NK-92 (cell line): ENCODE measurements around the gene DBNL.
A peak's percentile ranks its signal among the peaks of the same experiment; 100 is the strongest.

Experiments used
- DNase-seq: peaks from one replicate; lab custom pipeline; 2025; ENCODE audit not compliant: unreplicated experiment; lab: John Stamatoyannopoulos, UW

DBNL gene

DNA sequence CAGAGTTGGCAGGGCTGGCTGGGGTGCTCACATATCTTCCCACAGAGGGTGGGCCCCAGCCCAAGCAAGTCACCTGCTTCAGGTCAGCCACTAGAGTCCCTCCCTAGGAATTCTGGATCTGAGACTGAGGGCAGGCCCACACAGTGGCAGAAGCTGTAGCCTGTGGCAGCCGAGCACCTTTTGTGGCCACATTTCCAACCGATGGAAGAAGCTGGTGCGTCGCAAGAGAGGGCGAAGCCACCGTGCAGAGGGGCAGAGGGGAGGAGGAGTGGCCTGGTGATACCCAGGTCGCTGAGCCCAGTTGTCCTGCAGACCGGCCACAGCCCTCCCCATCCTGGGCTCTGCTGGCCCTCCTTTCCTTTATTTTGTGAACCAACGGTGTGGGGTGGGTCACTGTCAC is 32.6 kb downstream of the DBNL start:
- no peak for DNase-seq

GRCh38 chr7:44077681-44078091 is 33.2 kb downstream of the DBNL start:
- no peak for DNase-seq

- no peak for DNase-seq
These were observed 34.0 kb downstream of the DBNL start for GRCh38 chr7:44078521-44078920.

DNA sequence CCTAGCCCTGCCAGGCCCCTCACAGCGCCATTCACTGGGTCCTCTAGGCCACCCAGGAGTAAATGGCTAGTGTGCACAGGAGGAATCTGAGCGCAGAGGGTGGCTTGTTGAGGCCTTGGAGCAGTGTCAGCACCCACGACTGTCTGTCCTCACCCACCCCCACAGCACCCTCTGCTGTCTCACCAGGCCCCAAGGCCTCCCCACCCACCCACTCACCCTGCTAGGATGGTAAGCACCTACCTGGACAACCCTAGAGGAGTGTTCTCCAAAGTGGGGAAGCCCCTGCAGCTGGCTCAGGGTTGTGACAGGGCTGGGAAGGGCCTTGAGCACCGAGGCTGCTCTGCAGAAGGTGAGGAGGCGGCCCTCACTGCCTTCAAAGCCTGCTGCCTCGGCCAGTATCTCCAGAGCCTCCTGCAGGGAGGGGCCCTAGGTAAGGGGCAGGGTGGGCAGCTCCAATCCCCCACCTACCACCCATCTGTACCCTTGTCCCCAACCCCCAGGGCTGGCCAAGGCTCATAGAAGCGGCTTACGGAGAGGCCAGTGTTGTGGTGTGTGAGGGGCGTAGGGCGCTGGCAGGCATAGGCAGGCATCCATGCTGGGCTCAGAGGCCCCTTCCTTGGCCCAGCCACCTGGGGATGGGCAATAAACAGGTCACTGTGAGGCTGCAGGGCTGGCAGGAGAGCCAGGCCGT is 35.0 kb downstream of the DBNL start:
- no peak for DNase-seq

DNA sequence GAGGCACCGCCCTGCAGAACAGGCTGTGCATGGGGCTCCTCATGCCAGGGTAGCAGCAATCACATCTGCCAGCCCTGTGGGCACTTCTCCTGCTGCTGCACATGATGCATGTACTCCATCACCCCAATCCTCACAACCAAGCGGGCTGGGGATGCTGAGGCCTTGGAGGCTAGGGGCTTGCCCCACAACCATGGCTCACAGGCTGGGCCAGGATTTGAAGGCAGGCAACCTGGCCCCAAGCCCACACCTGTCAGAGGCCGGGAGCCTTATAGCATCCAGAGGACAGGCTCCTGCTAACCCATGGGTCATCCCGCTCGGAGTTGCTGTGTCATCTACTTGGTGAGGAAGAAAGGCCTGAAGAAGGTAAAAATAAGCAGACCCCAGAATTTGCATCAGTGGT is 35.6 kb downstream of the DBNL start:
- no peak for DNase-seq

DNA sequence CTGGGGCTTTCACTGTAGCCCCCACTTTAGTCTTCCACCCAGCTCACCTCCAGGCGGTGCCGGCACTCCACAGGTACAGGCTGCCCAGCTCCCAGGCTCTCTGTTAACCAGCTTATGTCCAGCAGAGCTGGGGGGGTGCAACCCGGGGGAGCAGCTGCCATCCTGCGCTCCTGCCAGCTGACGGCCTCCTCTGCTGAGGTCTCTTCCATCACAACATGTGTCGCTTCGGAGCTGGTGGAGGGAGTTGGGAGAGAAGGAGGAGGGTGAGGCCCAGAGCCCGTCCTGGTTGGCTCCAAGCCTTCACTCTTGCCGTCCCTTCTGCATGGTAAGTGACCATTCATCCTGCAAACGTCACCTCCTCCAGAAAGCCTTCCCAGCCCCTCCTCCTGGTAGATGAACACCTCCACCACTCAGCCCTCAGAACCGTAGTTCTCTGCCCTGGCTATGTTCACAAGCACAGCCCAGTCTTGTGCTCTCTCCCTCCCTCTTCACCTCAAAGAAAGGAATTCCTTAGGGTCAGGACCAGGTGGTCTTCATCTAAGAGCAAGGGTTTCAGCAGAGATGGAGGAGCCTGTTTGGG is 36.3 kb downstream of the DBNL start:
- DNase-seq: no peak

DNA sequence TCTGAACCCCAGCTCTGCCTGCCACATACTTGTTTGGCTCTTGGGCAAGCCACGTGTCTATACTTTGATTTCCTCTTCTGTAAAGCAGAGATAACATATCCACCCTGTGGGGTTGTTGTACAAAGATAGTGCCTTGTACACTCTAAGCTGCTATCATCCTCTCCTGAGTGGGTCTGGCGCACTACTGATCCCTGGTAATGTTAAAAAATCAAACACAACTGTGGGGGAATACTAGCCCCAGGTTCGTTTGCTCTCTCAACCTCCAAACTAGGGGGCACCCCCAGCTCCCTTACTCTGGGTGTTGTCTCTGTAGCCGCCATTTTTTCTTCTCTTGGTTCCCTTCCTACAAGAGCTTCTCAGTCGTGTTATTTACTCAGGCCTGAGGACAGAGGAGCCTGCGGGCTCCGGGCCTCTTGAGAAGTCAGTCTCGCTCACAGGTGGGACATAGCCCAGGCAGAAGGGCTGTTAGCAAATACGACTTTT is 36.8 kb downstream of the DBNL start:
- DNase-seq: no peak

- peak; percentile 88 for DNase-seq
These were observed 38.2 kb downstream of the DBNL start for GRCh38 chr7:44082541-44083207.

DNA sequence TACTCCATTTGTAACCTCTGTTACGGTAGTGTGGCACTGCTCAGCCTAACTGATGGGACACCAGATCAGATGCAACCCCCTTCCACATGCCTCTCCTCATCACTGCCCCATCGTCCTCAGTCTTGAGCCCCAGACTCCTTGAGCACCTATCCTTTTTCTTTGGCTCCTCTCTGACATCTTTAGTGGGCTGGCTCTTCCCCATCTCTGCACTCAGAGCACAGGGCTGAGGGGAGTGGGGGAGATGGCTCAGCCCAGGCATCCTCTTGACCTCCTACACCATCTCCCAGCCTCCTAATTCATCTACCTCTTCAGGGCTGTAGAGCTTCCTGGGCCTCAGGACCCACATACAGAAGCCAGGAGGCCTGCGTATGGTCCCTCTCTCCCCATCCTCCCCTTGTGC is 39.3 kb downstream of the DBNL start:
- DNase-seq: no peak

- DNase-seq: no peak
These were observed 40.2 kb downstream of the DBNL start for GRCh38 chr7:44084701-44085100.

GRCh38 chr7:44085546-44085945 is 41.0 kb downstream of the DBNL start:
- no peak for DNase-seq

DNA sequence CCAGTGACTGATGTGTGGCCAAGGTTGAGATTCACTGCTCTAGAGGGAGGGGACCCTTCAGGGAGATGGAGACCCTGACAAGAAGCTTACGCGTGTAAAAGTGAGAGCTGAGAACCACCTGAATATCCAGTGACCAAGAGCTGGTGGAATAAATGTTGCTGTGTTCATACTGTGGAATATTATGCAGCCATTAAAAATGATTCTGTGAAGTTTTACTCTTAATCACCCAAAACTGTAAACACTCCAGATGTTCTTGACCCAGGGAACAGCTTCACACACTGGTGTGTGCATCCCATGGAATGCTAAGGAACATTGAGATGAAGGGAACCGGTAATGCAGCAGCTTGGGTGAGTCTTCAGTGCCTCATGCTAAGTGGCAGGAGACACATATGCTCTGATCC is 42.1 kb downstream of the DBNL start:
- DNase-seq: no peak

DNA sequence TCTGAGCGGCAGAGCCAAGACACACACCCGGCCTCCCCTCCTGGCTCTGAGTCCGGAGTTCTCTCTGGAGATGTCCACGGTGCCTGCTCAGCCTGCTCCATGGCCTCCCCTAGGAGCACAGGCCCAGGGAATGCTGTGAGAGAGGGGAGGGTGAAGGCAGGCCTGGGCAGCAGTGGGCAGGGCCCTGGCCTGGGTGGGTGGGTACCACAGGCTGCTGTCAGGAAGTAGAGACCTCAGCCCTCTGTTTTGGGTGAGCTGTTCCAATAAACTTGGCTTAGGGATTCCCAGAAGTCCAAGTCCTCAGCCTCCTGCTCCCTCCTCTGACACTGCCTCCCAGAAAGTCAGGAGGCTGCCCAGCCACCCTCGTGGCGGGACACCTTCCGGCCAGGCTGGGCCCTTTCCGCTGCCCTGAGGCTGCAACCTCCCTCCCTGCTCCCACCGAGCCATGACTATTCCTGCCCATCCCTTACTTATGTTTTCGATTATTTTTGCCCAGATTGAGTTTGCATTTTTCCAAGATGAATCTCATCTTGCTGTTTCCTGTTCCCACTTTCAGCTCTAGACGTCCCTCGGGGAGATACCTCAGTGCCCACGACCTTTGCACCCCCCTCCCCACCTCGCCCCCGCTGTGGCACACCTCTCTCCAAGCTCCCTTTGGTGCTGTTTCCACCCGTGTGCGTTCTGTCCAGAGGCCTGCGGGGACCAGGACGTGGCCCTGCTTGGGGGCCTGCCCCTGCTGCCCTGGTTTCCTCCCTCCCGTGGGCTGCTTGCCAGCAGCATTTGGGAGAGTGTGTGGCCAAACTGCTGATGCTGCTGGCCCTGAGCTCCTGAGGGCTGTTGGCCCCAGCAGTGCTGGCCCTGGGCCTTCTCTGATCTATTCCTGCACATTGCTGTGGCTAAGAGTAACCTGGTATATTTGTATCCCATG is 43.7 kb downstream of the DBNL start:
- no peak for DNase-seq

DNA sequence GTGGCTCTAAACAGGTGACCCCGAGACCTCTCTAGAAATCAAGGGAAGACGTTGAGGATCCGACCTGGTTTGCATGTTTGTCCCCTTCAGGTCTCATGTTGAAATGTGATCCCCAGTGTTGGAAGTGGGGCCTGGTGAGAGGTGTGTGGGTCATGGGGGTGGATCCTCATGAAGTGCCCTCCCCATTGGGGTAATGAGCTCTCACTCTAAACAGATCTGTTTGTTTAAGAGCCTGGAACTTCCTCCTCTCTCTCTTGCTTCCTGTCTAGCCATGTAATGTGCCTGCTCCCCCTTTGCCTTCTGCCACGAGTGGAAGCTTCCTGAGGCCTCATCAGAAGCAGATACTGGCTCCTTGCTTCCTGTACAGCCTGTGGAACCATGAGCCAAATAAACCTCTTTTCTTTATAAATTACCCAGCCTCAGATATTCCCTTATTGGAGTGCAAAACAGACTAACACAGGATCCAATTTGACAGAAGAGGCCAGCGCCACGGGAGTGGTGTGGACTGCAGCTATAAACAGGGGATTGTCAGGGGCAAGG is 48.7 kb downstream of the DBNL start:
- no peak for DNase-seq

DNA sequence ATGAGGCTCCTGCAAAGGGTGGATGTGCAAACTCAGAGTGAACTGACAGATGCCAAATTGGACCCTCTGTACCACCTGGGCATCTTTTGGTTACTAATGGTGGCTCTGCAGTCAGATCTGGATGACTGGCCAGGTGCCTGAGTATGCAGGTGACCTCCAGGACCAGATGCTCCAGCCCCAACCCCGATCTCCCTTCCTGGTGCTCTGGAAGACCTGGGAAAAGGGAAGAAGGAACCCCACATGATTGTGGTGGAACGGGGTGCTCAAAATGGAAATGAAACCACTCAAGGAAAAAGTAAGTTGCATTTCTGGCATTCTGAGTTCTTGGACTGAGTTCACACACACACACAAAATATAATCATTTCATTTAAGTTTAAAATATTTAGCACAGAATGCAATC is 49.9 kb downstream of the DBNL start:
- no peak for DNase-seq

DNA sequence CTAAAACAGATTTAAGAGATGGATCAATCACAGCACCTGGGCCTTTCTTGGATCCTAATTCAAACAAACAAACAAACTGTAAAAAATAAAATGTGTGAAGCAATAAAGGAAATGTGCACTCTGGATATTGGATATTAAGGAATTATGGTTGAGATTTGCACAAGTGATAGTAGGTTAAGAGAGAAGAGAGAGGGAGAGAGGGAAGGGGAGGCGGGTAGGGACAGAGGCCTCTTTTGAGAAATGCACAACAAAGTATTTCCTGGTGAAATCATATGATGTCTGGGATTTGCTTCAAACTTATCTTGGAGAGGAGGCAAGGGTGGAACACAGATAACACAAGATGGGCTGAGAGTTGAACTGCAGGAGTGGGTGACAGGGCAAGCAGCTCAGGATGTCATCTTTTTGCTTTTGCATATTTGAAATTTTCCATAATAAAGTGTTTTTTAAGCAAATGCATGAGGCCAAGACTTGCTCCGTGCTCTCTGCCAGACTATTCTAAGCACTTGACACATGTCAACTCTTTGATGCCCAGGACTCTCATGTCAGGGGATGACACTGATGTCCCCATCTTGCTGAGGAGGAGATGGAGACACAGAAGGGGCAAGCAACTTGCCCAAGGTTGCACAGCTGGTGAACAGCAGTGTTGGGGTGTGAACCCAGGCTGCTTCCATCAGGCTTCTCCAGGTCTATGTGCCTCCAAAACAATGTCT is 50.5 kb downstream of the DBNL start:
- no peak for DNase-seq

- no peak for DNase-seq
These were observed 51.3 kb downstream of the DBNL start for GRCh38 chr7:44095781-44096180.

- DNase-seq: no peak
These were observed 51.9 kb downstream of the DBNL start for GRCh38 chr7:44096326-44096881.

GRCh38 chr7:44097064-44097932 is 52.8 kb downstream of the DBNL start:
- no peak for DNase-seq
